Ureter (tissue), 1 donor: ENCODE data around the gene CD36. TPM values are rescaled to one million over a fixed set of nuclear protein-coding genes. Genes with fewer than 3 reads are reported as not detected.

Experiments used
- DNase-seq: peaks from one replicate; pipeline ENCODE4 v3.0.0-alpha.2; 2020; ENCODE audit warnings: low spot score
- total RNA-seq: library from RNA; stranded (reverse); gene quantifications from one replicate; pipeline ENCODE4 v1.2.4, GENCODE V29; 2023
- donor health status: DM: yes; HTN: yes; CAD: no.

CD36 gene
- total RNA-seq = 25.7 TPM

GRCh38 chr7:80637911-80638765 is at the start of gene CD36:
Gene CD36, plus strand, starts transcription at chr7:80638642. Its CDS starts 8,099 bp downstream, at chr7:80646741.
- DNase-seq = no peak

GRCh38 chr7:80589631-80590030 is 48.8 kb upstream of the CD36 start:
- DNase-seq = no peak

GRCh38 chr7:80591654-80592053 is 46.8 kb upstream of the CD36 start:
- no peak for DNase-seq

- DNase-seq = no peak
Measured at GRCh38 chr7:80593869-80594586, 44.4 kb upstream of the CD36 start.

- no peak for DNase-seq
Measured at GRCh38 chr7:80596933-80597517, 41.4 kb upstream of the CD36 start.

- no peak for DNase-seq
Measured at GRCh38 chr7:80597875-80598274, 40.6 kb upstream of the CD36 start.

GRCh38 chr7:80600046-80600445 is 38.4 kb upstream of the CD36 start:
- DNase-seq = no peak

GRCh38 chr7:80601999-80602398 is 36.4 kb upstream of the CD36 start:
- DNase-seq = no peak

GRCh38 chr7:80603940-80604339 is 34.5 kb upstream of the CD36 start:
- no peak for DNase-seq

- DNase-seq = no peak
Measured at GRCh38 chr7:80604436-80604835, 34.0 kb upstream of the CD36 start.

- DNase-seq = no peak
Measured at GRCh38 chr7:80607136-80607535, 31.3 kb upstream of the CD36 start.

GRCh38 chr7:80608336-80608735 is 30.1 kb upstream of the CD36 start:
- DNase-seq = no peak

GRCh38 chr7:80609751-80610150 is 28.7 kb upstream of the CD36 start:
- no peak for DNase-seq

- no peak for DNase-seq
Measured at GRCh38 chr7:80611353-80611752, 27.1 kb upstream of the CD36 start.

- DNase-seq = peak; percentile 47
Measured at GRCh38 chr7:80611779-80612178, 26.7 kb upstream of the CD36 start.

- no peak for DNase-seq
Measured at GRCh38 chr7:80612880-80613279, 25.6 kb upstream of the CD36 start.

GRCh38 chr7:80613519-80613918 is 24.9 kb upstream of the CD36 start:
- no peak for DNase-seq

- no peak for DNase-seq
Measured at GRCh38 chr7:80614851-80615271, 23.6 kb upstream of the CD36 start.

GRCh38 chr7:80618096-80618495 is 20.3 kb upstream of the CD36 start:
- no peak for DNase-seq

GRCh38 chr7:80619741-80620140 is 18.7 kb upstream of the CD36 start:
- no peak for DNase-seq

- no peak for DNase-seq
Measured at GRCh38 chr7:80622541-80622940, 15.9 kb upstream of the CD36 start.

- DNase-seq = no peak
Measured at GRCh38 chr7:80623503-80624252, 14.8 kb upstream of the CD36 start.
